Umbilical cord (tissue), 2 donors: Measurements from ENCODE around the gene ANO10. TPM values are rescaled to one million over a fixed set of nuclear protein-coding genes. Genes with fewer than 3 reads are reported as not detected.
A peak's percentile ranks its signal among the peaks of the same experiment; 100 is the strongest.
"Not testable (repeated sequence)": the region's sequence is repeated elsewhere in the genome, so short reads cannot be mapped to it uniquely, and the experiment has no call there.

Experiments
- DNase-seq: peaks from one replicate; pipeline ENCODE4 v3.0.0-alpha.2; 2015; ENCODE audit warnings: low spot score
- total RNA-seq: library from RNA; depleted of rRNA; stranded (reverse); fragments of >200 nt; gene quantifications from one replicate; pipeline ENCODE4 v1.2.3, GENCODE V29; 2014; ENCODE audit warnings: low replicate concordance; ENCODE audit not compliant: insufficient read depth

Gene ANO10
- total RNA-seq, 1 donor from 2014 or later: 25.8 TPM

GRCh38 chr3:43629257-43629656 lies 7.4 kb upstream of the ANO10 start:
- no peak for DNase-seq

- no peak for DNase-seq
Observed at GRCh38 chr3:43627360-43627759, 5.5 kb upstream of the ANO10 start.

- DNase-seq: no peak
Observed at GRCh38 chr3:43624619-43625305, 3.0 kb upstream of the ANO10 start.

- peak; percentile 92 for DNase-seq
Observed at GRCh38 chr3:43620831-43621655, 768 bp downstream of the ANO10 start.

- no peak for DNase-seq
Observed at GRCh38 chr3:43619588-43619987, 2.2 kb downstream of the ANO10 start.

- no peak for DNase-seq
Observed at GRCh38 chr3:43618142-43618541, 3.7 kb downstream of the ANO10 start.

GRCh38 chr3:43616034-43616433 lies 5.8 kb downstream of the ANO10 start:
- no peak for DNase-seq

GRCh38 chr3:43615133-43615532 lies 6.7 kb downstream of the ANO10 start:
- DNase-seq: no peak

- DNase-seq: no peak
Observed at GRCh38 chr3:43613976-43614375, 7.8 kb downstream of the ANO10 start.

GRCh38 chr3:43612419-43612818 lies 9.4 kb downstream of the ANO10 start:
- DNase-seq: no peak

GRCh38 chr3:43609406-43609805 lies 12.4 kb downstream of the ANO10 start:
- DNase-seq: no peak

- DNase-seq: no peak
Observed at GRCh38 chr3:43608751-43609150, 13.1 kb downstream of the ANO10 start.

- no peak for DNase-seq
Observed at GRCh38 chr3:43606284-43606683, 15.5 kb downstream of the ANO10 start.

GRCh38 chr3:43599959-43600358 lies 21.9 kb downstream of the ANO10 start:
- not testable (repeated sequence) for DNase-seq

- no peak for DNase-seq
Observed at GRCh38 chr3:43597961-43598360, 23.9 kb downstream of the ANO10 start.

- DNase-seq: not testable (repeated sequence)
Observed at GRCh38 chr3:43596178-43596577, 25.6 kb downstream of the ANO10 start.

GRCh38 chr3:43595280-43595679 lies 26.5 kb downstream of the ANO10 start:
- not testable (repeated sequence) for DNase-seq

GRCh38 chr3:43593588-43593987 lies 28.2 kb downstream of the ANO10 start:
- DNase-seq: not testable (repeated sequence)

GRCh38 chr3:43591866-43592265 lies 29.9 kb downstream of the ANO10 start:
- not testable (repeated sequence) for DNase-seq

GRCh38 chr3:43587303-43587702 lies 34.5 kb downstream of the ANO10 start:
- no peak for DNase-seq

- DNase-seq: no peak
Observed at GRCh38 chr3:43584043-43584826, 37.6 kb downstream of the ANO10 start.

GRCh38 chr3:43583481-43583880 lies 38.3 kb downstream of the ANO10 start:
- no peak for DNase-seq
